ENCODE results near the gene CETN3. TPM values are rescaled to one million over a fixed set of nuclear protein-coding genes. Genes with fewer than 3 reads are reported as not detected.

Gene CETN3
- 71.5 and 111 TPM in 2 replicates for total RNA-seq (2016; rRNA removed; fragmentation: Illumina TruSeq; extraction: Trizol)
- 7.9 and 14.1 TPM in 2 replicates for total RNA-seq (2016; cell fraction: cytosol; rRNA removed; fragmentation: Illumina TruSeq; extraction: Trizol; ENCODE audit: low read depth)
- 77.3 and 114 TPM in 2 replicates for total RNA-seq (2016; cell fraction: insoluble cytoplasmic fraction; rRNA removed; fragmentation: Illumina TruSeq; extraction: Trizol)
- 13.0 and 20.4 TPM in 2 replicates for total RNA-seq (2016; cell fraction: membrane; rRNA removed; fragmentation: Illumina TruSeq; extraction: Trizol)
- 37.5 and 38.0 TPM in 2 replicates for total RNA-seq (2016; cell fraction: nucleus; rRNA removed; fragmentation: Illumina TruSeq; extraction: Trizol)
- polyA plus RNA-seq (2011; rRNA removed), result 10.9 and 15.4 TPM in 2 replicates
- polyA plus RNA-seq (2011; cell fraction: cytosol; rRNA removed), result 2.4 and 3.4 TPM in 2 replicates
- polyA plus RNA-seq (2011; cell fraction: nucleus; rRNA removed), result 1.9 and 3.6 TPM in 2 replicates
- 36.8 and 54.8 TPM in 2 replicates for polyA plus RNA-seq (2012)
- polyA plus RNA-seq (2016; cell fraction: cytosol; fragmentation: Illumina TruSeq; extraction: Trizol; ENCODE audit: low read depth), result 6.1 and 6.6 TPM in 2 replicates
- polyA plus RNA-seq (2016; cell fraction: insoluble cytoplasmic fraction; fragmentation: Illumina TruSeq; extraction: Trizol; ENCODE audit: low read depth), result 125 and 130 TPM in 2 replicates
- polyA plus RNA-seq (2016; cell fraction: membrane; fragmentation: Illumina TruSeq; extraction: Trizol; ENCODE audit: low read depth), result 8.5 and 8.8 TPM in 2 replicates
- 46.1 and 52.5 TPM in 2 replicates for polyA plus RNA-seq (2016; cell fraction: nucleus; fragmentation: Illumina TruSeq; extraction: Trizol; ENCODE audit: insufficient read depth, low read depth)
- polyA minus RNA-seq (2011; rRNA and poly(A)+ RNA removed; ENCODE audit: low replicate concordance), result 0.10 and 0.35 TPM in 2 replicates
- polyA minus RNA-seq (2011; cell fraction: cytosol; rRNA and poly(A)+ RNA removed), result 6.9 and 8.3 TPM in 2 replicates
- 17.4 and 21.8 TPM in 2 replicates for polyA minus RNA-seq (2011; cell fraction: nucleus; rRNA and poly(A)+ RNA removed)
- percentile 72 among the genes with signal in this experiment for Bru-seq, nascent RNA
- percentile 70 among the genes with signal in this experiment for BruChase-seq, experiment 1, labeled RNA remaining after a 6-hour chase
- BruChase-seq, experiment 2, labeled RNA remaining after a 2-hour chase, result percentile 61 among the genes with signal in this experiment
- long read RNA-seq, experiment 1, transcript CETN3-201 (5 exons, 2,432 nt), result major isoform, 35 of 42 reads
- long read RNA-seq, experiment 1, partial matches to known transcripts, result 0 of 42 reads
- long read RNA-seq, experiment 1, other reads (novel, unspliced or antisense), result 3 of 42 reads
- long read RNA-seq, experiment 2, transcript CETN3-201 (5 exons, 2,432 nt), result major isoform, 19 of 27 reads
- long read RNA-seq, experiment 2, partial matches to known transcripts, result 1 of 27 reads
- long read RNA-seq, experiment 2, other reads (novel, unspliced or antisense), result 4 of 27 reads

DNA sequence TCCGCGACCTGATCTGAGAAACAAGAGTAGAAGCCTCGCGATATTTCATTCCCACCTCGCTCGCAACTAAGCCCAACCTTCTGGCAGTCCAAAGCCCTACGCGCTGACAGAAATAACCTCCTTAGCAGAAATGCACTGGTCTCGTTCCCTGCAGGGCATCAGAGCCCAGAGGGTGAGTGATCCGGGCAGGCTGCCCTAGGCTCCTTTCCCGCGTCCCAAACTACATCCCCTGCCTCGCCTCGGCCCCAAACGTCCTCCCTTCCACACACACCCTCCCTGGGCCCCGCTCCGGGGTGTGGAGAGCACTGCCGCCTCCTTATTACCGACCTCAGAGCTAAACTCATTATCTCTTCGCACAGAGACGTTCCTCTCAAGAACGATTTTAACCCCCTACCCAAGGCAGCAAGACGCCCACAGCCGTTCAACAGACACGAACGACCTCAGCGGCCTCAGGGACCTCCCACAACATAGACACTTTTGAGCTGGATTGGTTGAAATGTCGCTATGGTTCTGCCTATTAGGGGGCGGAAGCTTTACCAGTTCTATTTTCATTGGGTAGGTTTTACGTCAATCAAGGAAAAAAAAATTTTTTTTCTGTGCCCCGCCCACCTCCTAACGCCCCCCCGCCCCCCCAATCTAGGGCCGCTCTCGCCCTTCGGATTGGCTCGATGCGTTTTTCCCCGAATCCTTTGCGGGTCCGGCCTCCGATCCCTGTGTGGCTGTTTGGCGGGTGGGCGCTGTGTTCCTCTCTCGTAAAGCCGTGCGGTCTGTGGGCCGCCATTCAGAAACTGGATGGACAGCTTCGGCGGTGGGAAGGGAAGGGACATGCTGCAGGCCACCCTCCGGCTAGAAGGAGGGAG lies at the start of gene CETN3:
Gene CETN3 (minus strand): TSS at position 439 of the 860 bp plus-strand sequence. CDS start 95 bp downstream, at position 344.
- Histone ChIP-seq H3K4me3 (replicated peaks in 1 of 3; ENCODE audit: insufficient read depth in 1 of 3, low read depth in 2 of 3, low read length in 3 of 3) (peak within 1 kb of the TSS; percentile 91 to 98 (median 93)), H3K36me3 (replicated peaks in 1 of 2; ENCODE audit: control insufficient read depth in 1 of 2, insufficient read depth in 2 of 2, low read length in 2 of 2) (peaks cover 1 to 12% of the 10 kb centered on the region in 2 experiments; a peak in 4 of 5 replicates), H3K79me2 (ENCODE audit: insufficient read depth, low read length) (peaks cover 15% of the 10 kb centered on the region), H2AFZ (ENCODE audit: low read length) (peak within 1 kb of the TSS; percentile 94), H3K27ac (ENCODE audit: extremely low read length, insufficient read depth, low read length) (peak within 1 kb of the TSS; percentile 98), H3K27me3 (ENCODE audit: control insufficient read depth in 1 of 2, insufficient read depth in 2 of 2, low read length in 2 of 2) (no peaks in the 10 kb centered on the region; a peak in 1 of 5 replicates), H3K4me1 (ENCODE audit: insufficient read depth, low read length) (peaks cover 31% of the 10 kb centered on the region), H3K9ac (ENCODE audit: insufficient read depth, low read depth, low read length) (peak within 1 kb of the TSS; percentile 99), H3K4me2 (ENCODE audit: low read depth, low read length) (peak within 1 kb of the TSS; percentile 95), H4K20me1 (ENCODE audit: insufficient read depth, low read length) (no peaks in the 10 kb centered on the region), H3K9me3 (ENCODE audit: low read length) (no peaks in the 10 kb centered on the region)
- ChIA-PET POLR2A (interaction anchor here (0.7 to 2.7 kb wide), 24 partner anchors 8 to 974 kb away, joined by 3 to 39 read pairs (median 4); partner anchors contain the start of genes ARRDC3, MBLAC2 and POLR3G), CTCF (ENCODE audit: low intra/inter-chr PET ratio, low total read pairs) (no interaction called here)
- in situ Hi-C loops (cut with HindIII; ENCODE audit: extremely low pct_ligation_motif_present, low pct_unique_long_range_greater_than_20kb) (no loop called here), intact Hi-C loops (cut with micrococcal nuclease; ENCODE audit: unreplicated experiment) (loop anchor here (1.0 to 2.0 kb wide), 3 partner anchors 15 to 120 kb away; partner anchors contain the start of genes LYSMD3, MBLAC2 and POLR3G)
- peak; percentile 67 for FAIRE-seq
- DNase-seq (ENCODE audit: low spot score), result peak; percentile 94
- WGBS (ENCODE audit: low lambda C conversion rate), result 2% methylated on average over 32 of the region's 51 CpGs
- ATAC-seq, result peak; percentile 96
- BruUV-seq (replicated peaks), result no TSS peak
- TF ChIP-seq AHDC1 (CRISPR knock-in tag; IDR thresholded peaks at IDR 0.05; ENCODE audit: borderline replicate concordance) (no peak), PHB2 (IDR thresholded peaks at IDR 0.05; ENCODE audit: partially characterized antibody) (no peak), REXO4 (CRISPR knock-in tag; IDR thresholded peaks at IDR 0.05; ENCODE audit: borderline replicate concordance) (peak; percentile 74; the same call in 1 of the 2 replicates), ZNF839 (CRISPR knock-in tag; IDR thresholded peaks at IDR 0.05; ENCODE audit: borderline replicate concordance) (no peak), ZBTB20 (CRISPR knock-in tag; IDR thresholded peaks at IDR 0.05; ENCODE audit: borderline replicate concordance, low read depth) (peak; percentile 52; the same call in 1 of the 2 replicates)
- TF ChIP-seq, protein P1, sequence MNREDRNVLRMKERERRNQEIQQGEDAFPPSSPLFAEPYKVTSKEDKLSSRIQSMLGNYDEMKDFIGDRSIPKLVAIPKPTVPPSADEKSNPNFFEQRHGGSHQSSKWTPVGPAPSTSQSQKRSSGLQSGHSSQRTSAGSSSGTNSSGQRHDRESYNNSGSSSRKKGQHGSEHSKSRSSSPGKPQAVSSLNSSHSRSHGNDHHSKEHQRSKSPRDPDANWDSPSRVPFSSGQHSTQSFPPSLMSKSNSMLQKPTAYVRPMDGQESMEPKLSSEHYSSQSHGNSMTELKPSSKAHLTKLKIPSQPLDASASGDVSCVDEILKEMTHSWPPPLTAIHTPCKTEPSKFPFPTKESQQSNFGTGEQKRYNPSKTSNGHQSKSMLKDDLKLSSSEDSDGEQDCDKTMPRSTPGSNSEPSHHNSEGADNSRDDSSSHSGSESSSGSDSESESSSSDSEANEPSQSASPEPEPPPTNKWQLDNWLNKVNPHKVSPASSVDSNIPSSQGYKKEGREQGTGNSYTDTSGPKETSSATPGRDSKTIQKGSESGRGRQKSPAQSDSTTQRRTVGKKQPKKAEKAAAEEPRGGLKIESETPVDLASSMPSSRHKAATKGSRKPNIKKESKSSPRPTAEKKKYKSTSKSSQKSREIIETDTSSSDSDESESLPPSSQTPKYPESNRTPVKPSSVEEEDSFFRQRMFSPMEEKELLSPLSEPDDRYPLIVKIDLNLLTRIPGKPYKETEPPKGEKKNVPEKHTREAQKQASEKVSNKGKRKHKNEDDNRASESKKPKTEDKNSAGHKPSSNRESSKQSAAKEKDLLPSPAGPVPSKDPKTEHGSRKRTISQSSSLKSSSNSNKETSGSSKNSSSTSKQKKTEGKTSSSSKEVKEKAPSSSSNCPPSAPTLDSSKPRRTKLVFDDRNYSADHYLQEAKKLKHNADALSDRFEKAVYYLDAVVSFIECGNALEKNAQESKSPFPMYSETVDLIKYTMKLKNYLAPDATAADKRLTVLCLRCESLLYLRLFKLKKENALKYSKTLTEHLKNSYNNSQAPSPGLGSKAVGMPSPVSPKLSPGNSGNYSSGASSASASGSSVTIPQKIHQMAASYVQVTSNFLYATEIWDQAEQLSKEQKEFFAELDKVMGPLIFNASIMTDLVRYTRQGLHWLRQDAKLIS (CRISPR knock-in tag; IDR thresholded peaks at IDR 0.05), result no peak

Data from HepG2 (cell line).